Activated T-helper 1 cell treated with Interleukin-2 at 50 U/mL for 16 hours (primary cell): ENCODE data around the gene TEP1.
"Not testable (repeated sequence)": the region's sequence is repeated elsewhere in the genome, so short reads cannot be mapped to it uniquely, and the experiment has no call there.

Source experiments
- DNase-seq: peaks from one replicate; pipeline ENCODE4 v3.0.0-alpha.2; 2020; ENCODE audit warnings: low read depth

Gene TEP1

GRCh38 chr14:20412876-20413743, at the start of gene TEP1:
TEP1 (minus strand) TSS chr14:20413501; CDS start chr14:20408439, 5,062 bp downstream.
- peak; percentile 57 for DNase-seq

- peak; percentile 97 for DNase-seq
Observed at GRCh38 chr14:20461225-20462141, 48.2 kb upstream of the TEP1 start, which contains the start of gene PIP4P1. PIP4P1 (minus strand) TSS chr14:20461434; CDS start chr14:20461325, 109 bp downstream.

GRCh38 chr14:20460458-20461224, 47.3 kb upstream of the TEP1 start:
- DNase-seq, result peak; percentile 56

GRCh38 chr14:20458031-20458789, 44.9 kb upstream of the TEP1 start:
- DNase-seq, result no peak

GRCh38 chr14:20456971-20457370, 43.7 kb upstream of the TEP1 start:
- no peak for DNase-seq

- no peak for DNase-seq
Observed at GRCh38 chr14:20455355-20456300, 42.3 kb upstream of the TEP1 start.

- DNase-seq, result peak; percentile 94
Observed at GRCh38 chr14:20454516-20455354, 41.4 kb upstream of the TEP1 start, which contains the start of the genes APEX1 and OSGEP. APEX1 (plus strand) TSS chr14:20455226; CDS start chr14:20455646, 420 bp downstream. OSGEP (minus strand) TSS chr14:20454812; CDS start chr14:20454683, 129 bp downstream.

GRCh38 chr14:20452831-20453230, 39.5 kb upstream of the TEP1 start:
- not testable (repeated sequence) for DNase-seq

- DNase-seq, result no peak
Observed at GRCh38 chr14:20446889-20447288, 33.6 kb upstream of the TEP1 start.

- not testable (repeated sequence) for DNase-seq
Observed at GRCh38 chr14:20443650-20444049, 30.3 kb upstream of the TEP1 start.

GRCh38 chr14:20441461-20441860, 28.2 kb upstream of the TEP1 start:
- DNase-seq, result no peak

- no peak for DNase-seq
Observed at GRCh38 chr14:20440882-20441281, 27.6 kb upstream of the TEP1 start.

GRCh38 chr14:20440465-20440864, 27.2 kb upstream of the TEP1 start:
- no peak for DNase-seq

GRCh38 chr14:20438664-20439063, 25.4 kb upstream of the TEP1 start:
- no peak for DNase-seq

GRCh38 chr14:20436363-20436755, 23.1 kb upstream of the TEP1 start:
- no peak for DNase-seq

GRCh38 chr14:20435582-20436362, 22.5 kb upstream of the TEP1 start, which contains the start of gene KLHL33:
KLHL33 (minus strand) TSS chr14:20436166; CDS start chr14:20435811, 355 bp downstream.
- DNase-seq, result no peak

GRCh38 chr14:20434701-20435581, 21.6 kb upstream of the TEP1 start:
- no peak for DNase-seq
